ENCODE data around the gene TOR1B.

Gene TOR1B

DNA sequence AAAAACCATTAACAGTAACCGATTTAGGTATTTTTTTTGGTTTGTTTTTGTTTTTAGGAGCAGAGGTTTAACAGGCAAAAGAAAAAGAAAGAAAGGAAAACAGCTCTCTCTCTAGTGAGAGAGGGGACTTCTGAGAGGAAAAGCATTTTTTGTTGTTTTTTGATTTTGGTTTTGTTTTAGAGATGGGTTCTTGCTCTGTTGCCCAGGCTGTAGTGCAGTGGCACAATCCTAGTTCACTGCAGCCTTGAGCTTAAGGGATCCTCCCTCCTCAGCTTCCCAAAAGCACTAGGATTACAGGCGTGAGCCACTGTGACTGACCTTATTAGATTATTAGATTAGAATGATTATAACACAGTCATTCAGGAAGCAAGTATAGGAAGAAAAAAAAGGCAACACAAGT, 42.4 kb downstream of the TOR1B start:
- no peak for DNase-seq (ENCODE audit: low read depth)

DNA sequence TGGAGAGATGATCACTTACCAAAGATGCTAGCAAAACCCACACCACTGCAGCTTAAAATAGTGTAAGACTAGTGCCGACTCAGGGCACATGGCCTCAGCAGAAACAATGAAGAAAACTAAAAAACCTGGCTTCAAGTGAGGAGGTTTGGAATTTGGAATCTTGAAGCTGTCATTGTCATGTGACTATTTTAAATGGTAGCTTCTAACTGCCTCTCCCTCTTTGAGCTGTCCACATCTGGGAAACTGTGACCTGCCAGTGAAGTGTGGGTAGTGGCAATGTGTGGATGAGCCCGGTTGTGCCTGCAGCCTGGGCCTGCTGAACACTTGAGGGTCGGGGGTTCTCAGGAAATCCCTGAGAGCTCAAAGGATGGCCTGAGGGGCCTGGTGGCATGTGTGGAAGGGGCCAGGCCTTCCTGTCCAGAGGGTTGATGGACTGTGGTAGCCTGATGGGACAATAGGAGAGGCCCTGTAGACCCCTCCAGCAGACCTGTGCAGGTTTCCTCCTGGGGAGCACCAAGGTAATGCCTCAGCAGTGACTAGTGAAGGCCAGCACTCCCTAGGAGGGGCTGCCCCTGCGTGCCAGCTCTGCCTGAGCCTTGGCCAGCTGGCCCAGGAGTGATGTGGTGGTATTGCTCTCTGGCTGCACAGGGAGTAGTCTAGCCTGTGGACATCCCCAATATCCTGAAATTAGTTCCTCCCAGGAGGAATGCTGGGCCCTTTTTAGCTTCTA, 45.9 kb downstream of the TOR1B start:
- DNase-seq (ENCODE audit: low read depth) = no peak

GRCh38 chr9:129849901-129850300, 46.9 kb downstream of the TOR1B start:
- DNase-seq (ENCODE audit: low read depth) = no peak

DNA sequence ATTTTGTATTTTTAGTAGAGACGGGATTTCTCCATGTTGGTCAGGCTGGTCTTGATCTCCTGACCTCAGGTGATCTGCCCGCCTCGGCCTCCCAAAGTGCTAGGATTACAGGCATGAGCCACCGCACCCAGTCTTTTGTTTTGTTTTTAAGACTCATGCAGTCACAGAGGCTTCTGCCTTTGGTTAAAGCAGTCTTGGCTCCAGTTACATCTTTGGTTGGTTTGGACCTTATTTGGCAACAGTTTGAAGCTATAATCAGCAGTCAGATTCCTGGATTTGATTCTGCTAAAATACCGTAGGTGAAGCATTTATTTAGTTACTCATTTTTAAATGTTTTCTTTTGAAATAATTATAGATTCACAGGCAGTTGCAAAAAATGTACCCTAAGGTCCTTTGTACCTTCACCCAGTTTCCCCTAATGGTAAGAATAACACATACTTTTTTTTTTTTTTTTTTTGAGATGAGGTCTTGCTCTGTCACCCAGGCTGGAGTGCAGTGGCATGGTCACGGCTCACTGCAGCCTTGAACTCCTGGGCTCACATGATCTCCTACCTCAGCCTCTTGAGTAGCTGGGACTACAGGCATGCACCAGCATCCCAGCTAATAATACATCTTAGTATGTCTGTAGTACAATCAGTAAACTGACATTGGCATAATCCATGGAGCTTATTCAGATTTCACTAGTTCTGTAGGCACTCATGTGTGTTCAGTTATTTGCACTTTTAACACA, 48.0 kb downstream of the TOR1B start:
- DNase-seq (ENCODE audit: low read depth) = no peak

DNA sequence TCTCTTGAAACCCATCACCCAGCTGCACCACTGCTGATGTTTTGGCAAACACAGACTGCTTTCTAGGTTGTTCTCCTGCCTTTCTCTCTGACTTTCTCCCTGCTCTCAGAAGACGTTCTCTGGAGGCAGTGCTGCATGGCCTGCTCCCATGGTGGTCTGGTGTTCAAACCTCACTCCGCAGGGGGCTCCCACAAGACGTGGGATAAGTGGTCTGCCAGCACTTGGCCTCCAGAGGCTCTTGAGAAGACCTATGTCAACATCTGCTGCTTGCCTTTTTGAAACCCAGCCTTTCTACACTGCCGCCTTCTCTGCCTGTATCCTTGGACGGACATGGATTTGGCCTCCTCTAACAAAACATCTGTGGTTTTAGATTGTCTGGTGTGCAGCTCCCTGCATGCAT, 48.8 kb downstream of the TOR1B start:
- no peak for DNase-seq (ENCODE audit: low read depth)

DNA sequence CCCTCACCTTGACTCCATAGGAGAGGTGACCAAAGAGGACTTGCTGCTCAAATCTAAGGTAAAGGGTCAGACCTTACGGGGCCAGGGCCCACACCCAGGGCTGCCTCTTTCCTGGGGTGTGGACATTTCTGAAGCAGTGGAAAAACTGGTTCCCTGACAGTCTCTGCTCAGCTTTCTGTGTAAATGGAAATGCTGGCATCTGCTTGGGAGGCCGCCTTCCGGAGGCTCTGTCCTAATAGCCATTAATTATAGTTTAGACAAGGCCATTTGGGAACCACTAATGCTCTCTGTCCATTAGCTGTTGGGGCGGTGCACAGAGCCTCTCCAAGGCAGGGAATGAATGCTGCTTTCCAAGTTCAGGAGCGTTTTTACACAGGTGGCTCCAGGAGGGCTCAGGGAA, 49.6 kb downstream of the TOR1B start:
- DNase-seq (ENCODE audit: low read depth) = no peak

DNA sequence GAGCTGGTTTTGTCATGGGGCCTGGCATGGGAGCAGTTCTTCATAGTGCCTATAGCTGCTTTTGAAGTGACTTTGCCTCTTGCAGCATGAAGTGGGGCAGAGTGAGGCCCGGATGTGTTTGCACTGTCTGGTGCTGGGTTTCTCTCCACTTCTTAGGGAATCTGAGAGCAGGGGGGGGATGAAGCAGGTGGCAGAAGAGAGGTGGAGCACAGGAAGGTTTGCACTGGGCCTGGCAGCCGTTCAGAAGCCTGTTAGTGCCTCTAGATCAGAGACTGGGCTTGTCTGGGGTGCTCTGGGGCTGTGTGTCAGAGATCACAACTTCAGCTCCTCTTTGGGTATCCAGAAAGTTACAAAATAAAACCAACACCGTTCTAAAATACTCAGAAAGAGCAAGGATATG, 50.6 kb downstream of the TOR1B start:
- DNase-seq (ENCODE audit: low read depth) = no peak

- DNase-seq (ENCODE audit: low read depth) = no peak
These were observed 51.7 kb downstream of the TOR1B start for GRCh38 chr9:129854588-129855110.

GRCh38 chr9:129857207-129857606, 54.2 kb downstream of the TOR1B start:
- DNase-seq (ENCODE audit: low read depth) = no peak

- no peak for DNase-seq (ENCODE audit: low read depth)
These were observed 55.4 kb downstream of the TOR1B start for GRCh38 chr9:129858167-129858962.

Measured in T follicular helper cell (primary cell).